ENCODE measurements around the gene KCNIP4.

The KCNIP4 gene

DNA sequence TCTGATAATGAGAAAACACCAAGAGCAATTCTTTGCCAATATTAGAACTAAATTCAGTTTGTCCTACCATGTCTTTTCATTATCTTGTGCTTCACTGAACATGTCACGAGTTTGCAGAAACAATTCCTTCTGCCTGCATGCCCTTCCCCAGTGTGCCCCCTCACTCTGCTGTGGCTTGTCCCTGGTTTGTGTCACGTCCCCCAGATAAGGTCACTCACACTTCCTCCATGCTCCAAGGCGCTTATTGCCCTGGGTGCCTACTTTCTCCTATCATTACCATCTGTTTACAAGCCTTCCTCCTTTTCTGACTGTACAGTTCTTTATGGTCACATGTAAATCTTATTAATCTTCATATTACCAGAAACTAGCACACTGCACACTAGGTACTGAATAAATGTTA is 394.1 kb downstream of the KCNIP4 start:
- DNase-seq = no peak

DNA sequence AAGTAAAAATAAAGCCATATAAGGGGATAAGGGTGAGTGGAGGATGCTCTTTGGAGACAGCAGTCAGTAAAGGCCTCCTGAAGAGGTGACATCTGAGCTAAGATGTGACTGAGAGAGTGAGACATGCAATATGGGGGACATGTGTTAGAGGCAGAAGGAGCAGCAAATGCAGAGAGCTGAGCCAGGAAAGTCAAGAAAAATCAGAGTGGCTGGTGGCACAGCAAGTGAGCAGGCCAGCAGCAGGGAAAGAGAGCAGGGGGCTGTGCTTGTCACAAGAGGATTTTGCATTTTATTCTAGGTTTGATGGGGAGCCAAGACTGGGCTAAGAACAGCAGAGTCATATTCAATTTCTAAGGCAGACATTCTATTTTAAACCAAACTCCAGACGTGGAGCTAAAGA is 394.5 kb downstream of the KCNIP4 start:
- no peak for DNase-seq

DNA sequence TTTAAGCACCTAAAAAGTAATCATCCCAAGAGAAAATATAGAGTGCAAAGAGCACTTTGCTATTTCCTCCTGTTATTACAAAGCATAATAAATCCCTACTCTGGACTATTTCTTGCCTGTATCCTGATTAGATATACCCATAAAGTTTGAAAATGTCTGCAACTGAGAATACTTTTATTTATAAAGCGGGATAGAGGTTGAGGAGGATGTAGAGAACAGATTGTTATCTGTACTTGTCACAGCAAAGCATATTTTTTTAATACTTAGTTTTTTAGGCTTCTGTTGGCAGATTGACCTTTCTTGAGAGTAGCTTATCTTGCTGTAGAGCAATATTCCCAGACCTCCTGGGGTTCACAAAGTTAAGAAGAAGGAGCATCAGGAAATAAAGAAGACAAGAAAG is 396.1 kb downstream of the KCNIP4 start:
- DNase-seq = no peak

DNA sequence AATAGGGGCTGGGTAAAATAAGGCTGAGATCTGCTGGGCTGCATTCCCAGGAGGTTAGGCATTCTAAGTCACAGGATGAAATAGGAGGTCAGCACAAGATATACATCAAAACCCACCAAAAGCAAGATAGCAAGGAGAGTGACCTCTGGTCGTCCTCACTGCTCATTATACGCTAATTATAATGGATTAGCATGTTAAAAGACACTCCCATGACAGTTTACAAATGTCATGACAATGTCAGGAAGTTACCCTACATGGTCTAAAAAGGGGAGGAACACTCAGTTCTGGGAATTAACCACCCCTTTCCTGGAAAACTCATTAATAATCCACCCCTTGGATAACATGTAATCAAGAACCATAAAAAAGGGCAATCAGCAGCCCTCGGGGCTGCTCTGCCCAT is 403.6 kb downstream of the KCNIP4 start:
- DNase-seq = no peak

DNA sequence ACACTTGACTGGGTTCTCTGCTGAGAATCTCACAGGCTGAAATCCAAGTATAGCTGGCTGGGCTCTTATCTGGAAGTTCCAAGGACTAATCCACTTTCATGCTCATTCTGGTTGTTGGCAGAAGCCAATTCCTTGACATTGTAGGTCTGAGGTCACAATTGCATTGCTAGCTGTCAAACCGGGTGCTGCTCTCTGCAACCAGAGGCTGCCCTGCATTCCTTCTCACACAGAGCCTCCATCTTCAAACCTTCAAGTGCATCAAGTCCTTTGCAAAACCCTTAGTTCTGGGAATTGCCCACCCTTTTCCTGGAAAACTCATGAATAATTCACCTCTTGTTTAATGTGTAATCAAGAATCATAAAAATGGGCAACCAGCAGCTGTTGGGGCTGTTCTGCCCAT is 404.2 kb downstream of the KCNIP4 start:
- no peak for DNase-seq

DNA sequence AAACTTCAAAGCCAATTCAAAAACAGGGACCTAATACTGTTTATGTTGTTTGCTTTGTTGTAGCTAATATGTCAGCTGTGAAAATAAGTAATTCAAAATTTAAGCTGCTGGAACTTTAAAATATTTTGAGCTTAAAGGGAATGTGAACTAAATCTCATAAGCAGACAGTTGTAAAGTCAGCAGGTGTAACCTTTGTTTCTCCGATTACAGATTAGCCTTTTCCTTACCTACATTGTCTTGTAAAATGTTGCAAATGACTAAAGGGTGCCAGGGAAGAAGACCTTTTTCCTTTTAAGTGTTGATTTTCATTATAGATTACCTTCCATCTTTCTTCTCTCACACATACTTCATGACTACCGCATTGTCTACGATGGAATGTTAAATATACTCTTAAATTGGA is 405.1 kb downstream of the KCNIP4 start:
- DNase-seq = no peak

DNA sequence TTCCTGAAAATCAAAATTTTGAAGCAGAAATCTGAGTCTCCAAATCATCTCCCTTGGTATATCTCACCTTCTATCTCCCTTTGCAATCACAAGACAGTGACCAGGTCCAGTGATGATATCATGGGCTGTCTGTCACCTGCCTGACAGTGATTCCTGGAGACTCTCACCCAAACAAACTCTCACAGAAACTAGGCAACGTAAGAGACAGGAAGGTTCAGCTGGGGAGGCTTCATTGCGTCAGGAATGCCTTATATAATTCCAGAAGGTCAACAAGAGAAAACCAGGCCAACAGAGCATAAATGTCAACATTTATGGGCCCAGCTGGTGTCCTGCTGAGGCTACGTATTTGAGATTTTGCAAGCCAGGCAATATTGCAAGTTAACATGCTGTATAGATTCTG is 412.7 kb downstream of the KCNIP4 start:
- no peak for DNase-seq

DNA sequence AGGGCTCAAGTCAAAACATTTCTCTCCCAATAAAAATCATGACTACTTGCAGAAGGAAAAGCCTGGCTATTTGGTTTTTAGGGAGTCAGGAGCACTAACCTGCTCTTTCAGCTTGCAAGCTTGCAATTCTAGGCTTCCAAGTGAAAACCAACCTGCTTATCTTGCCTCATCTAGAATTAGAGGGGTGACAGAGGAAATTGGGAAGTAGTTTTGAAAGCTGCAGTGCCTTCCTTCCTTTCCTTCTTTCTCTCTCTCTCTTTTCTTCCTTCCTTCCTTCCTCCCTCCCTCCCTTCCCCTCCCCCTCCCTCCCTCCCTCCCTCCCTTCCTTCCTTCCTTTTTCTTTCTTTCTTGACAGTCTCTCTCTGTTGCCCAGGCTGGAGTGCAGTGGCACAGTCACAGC is 417.5 kb downstream of the KCNIP4 start:
- DNase-seq = no peak

DNA sequence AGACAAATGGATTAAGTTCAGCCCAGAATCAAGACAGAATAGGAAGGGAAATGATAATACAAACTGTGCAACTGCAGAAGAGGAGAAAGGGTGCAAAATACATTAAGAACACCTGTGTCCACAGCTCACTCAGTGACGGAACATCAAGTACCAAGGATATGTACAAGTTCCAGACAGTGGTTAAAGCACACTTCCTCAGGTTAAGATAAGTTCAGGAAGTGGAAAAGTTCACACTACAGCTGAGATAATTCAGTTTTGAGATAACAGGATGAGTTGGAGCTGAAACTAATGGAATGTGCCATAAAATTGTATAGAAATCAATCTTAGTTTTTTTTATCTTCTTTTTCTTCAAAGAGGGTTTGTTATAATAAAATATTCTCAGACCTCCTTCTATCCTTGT is 419.4 kb downstream of the KCNIP4 start:
- DNase-seq = no peak

DNA sequence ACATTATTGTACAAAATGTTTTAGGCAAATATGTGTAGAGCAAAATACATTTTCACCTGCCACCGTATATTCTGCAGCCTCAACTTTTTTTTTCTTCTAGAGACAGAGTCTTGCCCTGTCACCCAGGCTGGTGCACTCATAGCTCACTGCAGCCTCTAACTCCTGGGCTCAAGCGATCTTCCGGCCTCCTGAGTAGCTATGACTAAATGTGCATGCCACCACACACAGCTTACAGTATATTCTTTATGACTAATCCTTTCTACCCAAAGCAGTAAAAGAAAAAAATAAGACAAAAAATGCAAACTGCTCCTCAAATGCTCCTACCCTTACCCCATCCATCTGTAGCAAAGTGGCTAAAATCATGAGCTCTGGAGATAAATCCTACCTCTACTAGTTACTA is 426.3 kb downstream of the KCNIP4 start:
- no peak for DNase-seq

DNA sequence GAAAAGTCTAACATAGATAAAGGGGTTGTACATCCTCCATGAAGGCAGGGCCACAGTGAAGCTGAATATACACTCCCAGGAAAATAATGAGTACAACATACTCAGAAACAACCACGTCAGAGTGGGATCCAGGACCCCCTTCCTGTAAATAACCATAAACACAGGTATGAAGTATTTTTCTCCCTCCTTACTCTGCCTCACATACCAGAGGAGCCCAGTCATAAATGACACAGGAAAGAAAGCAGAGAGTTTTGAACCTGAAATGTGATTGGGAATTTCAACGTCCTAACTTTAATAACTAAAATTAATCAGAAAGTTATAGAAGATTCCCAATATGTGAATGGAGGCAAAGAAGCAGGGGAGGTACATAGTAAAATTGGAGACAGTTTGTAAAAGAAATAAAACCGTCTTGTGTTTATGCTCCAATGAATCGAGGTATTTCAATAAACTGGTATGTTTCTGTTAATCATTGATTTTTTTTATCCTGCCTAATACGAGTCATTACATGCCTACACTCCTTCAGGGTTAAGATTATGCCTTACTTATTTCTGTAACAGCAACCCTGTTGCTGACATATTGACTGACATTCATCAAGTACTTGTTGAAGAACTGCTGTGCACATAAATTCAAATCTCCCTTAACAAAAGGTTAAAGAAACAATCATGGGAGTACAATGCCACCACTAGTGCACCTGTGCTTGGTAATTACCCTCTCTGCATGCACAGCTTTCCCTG is 431.3 kb downstream of the KCNIP4 start:
- no peak for DNase-seq

DNA sequence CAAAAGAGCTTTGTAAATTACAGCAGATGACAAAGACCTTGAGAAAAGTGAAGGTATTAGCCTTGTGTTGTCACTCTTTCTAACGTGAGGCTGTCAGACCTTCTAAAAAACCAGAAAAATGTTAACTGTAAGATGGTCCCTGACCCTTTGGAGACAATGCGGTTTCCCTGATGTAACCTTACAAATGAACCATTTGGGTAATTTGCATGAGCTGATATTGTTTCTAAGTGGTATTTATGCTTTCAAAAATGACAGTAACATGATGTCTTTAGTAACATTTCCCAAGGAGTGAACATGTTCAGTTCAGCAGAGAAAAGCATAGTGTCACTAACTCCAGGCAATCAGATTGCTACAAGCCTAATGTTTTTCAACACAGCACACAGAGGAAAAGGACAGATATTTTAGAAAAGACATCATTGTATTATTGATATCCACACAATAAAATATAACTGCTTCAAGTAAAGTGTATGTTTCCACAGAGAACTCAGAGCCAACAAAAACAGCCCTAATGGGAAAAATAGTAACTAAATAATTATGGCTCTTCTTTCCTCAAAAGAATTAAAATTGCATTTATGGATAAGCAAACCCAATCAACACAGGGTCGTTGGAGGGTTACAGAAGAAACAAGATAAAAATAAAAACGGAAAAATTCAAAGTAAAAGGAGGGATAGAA is 434.4 kb downstream of the KCNIP4 start:
- no peak for DNase-seq

DNA sequence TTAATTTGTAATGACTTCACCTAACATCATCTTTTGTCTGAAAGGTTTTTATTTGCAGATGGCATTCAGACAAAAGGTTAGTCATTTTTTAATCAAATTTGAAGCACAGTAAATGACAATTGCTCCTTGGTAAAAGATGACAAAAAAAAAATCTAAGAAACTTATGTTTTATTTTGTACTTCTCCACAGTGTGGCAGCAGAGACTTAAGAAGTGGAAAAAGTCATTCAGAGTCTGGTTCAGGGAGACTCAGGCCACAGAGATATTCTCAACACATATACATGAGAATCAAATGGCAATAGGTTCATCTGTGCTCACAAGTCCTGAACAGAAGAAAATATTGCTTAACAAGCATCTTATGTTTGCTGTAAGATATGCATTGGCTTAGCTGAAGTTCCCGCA is 436.2 kb downstream of the KCNIP4 start:
- DNase-seq = no peak

DNA sequence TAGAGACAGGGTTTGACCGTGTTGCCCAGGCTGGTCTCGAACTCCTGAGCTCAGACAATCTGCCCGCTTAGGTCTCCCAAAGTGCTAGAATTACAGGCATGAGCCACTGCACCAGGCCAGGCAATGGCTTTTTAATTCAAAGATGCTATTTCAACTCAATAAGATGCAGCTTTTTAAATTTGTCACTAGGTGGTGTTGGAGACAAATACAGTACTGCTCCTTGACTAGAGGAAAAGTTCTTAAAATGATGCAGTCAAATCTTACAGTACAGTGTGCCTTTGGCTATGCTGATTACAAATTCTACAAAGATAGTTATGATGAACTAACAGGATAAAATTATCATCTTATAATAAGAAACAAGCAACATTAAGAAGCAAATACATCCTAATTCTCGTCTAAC is 441.1 kb downstream of the KCNIP4 start:
- DNase-seq = no peak

DNA sequence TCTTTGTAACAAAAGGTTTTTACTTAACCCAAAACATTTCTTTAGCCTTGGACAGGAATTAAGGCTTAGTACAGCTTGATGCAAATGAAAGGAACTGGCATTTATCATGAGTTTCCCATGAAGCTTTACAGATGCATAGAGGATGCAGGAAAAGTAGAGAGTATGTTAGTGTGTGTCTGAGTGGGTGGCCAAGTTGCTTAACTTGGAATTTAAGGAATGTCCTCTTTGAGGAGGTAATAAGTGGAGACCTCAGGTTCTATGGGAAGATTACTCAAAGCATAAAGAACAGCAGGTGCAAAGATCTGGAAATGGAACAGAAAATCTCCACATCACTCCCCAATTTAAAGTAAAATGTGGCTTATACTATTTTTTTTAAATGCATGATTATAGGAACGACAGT is 457.9 kb downstream of the KCNIP4 start:
- no peak for DNase-seq

DNA sequence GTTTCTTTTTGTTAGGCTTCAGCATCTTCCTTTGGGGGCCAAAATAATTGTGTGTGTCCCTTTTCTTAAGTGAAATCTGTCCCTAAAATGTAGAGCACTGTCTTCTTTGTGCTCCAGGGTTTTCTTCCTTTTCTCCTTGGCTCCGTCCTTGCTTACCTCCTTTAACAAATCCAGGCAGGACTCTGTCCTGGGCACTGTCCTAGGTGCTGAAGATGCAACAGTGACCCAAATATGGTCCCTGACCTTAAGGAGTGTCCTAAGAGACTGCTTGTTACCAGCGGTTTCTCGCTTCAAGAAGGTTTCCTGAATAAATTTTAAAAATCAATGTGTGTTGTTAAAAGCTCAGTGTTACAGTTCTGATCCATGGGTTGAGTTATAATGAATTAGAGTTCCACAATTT is 471.8 kb downstream of the KCNIP4 start:
- DNase-seq = no peak

DNA sequence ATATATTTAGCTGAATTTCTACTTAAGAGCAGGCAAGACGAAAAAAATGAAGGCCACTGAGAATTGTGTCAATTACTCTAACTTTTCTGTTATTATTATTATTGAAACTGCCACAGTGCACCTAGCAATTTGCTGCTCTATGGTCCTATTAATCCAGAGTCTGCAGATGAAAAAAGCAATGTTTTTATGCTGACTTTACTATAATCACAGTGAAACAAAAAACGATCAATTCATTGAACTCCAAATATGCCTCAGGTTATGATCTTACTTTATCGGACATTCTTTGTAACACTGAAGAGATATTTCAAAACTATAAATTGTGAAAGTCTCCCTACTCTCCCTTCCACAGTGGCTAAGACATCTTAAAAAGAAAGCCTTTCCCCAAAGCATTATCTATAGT is 474.4 kb downstream of the KCNIP4 start:
- DNase-seq = no peak

DNA sequence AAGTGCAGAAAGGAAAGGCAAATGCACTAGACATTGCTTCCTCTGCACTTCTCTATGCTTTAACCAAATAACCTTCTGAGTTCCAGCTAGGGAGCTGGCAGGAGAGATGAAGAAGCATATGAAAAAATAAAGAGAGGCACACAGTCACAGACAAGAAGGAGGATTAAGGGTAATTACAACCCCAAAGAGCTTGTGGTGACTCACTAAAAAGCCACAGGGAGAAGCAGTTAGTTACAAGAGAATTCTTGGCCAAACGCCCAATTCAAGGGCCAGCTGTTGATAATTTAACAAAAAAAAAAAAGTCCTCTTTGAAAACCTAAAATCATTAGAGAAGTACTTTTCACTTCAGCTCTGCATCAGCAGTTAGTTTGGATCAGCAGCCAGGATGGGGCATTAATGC is 478.0 kb downstream of the KCNIP4 start:
- no peak for DNase-seq

DNA sequence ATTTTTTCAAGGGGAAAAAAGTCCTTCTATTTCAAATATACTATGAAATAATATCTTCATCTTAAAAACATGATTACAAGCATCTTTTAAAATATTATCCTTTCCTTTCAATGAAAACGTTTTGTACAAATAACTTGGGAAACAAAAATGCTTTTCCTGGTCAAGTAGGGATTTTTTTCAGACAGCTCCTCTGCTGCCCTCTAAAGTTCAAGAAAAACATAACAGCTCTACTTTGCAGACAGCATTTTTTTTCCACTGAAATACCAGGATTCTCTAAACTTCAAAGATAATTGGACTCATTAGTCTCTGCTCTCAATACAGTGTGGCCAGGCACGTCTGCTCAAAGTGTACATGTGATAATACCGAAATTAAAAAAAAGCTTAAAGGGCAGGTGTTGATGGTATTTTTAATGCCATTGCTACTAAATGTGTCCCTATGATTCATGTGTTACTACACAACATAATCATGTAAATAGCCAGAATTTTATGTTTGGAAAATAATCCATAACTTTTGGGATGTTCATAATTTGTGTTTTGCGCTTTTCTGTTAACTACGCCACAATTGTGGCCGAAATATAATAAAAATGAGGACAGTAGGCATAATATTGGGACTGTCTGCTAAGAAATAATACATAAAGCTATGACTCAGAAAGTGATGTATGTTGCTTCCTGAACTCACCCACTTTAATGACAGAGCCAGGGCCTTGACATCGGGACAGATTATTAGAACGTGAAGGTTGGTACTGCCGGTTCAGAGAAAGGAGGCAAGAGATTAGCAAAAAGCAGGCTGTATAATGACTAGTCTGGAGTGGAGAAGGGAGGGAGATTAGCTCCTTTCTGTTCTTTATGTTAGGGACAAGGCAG is 478.9 kb downstream of the KCNIP4 start:
- no peak for DNase-seq

DNA sequence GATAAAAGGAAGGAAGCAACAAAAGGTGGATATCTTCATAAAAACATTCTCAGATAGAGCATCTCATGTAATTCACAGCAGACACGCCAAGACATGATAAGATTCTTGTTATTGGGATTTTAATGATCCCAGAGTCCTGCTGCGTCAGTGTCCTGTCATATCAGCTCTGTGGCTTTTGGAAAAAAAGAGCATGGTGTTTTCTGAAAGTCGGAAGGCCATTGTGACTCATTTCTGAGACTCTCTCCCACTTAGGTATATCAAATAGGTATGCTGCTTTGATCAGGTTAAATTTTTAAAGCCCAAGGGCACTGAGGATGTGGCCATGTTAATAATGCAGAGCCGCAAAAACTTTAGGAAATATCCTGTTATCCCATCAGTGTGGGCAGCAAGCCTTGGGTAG is 481.0 kb downstream of the KCNIP4 start:
- DNase-seq = no peak

DNA sequence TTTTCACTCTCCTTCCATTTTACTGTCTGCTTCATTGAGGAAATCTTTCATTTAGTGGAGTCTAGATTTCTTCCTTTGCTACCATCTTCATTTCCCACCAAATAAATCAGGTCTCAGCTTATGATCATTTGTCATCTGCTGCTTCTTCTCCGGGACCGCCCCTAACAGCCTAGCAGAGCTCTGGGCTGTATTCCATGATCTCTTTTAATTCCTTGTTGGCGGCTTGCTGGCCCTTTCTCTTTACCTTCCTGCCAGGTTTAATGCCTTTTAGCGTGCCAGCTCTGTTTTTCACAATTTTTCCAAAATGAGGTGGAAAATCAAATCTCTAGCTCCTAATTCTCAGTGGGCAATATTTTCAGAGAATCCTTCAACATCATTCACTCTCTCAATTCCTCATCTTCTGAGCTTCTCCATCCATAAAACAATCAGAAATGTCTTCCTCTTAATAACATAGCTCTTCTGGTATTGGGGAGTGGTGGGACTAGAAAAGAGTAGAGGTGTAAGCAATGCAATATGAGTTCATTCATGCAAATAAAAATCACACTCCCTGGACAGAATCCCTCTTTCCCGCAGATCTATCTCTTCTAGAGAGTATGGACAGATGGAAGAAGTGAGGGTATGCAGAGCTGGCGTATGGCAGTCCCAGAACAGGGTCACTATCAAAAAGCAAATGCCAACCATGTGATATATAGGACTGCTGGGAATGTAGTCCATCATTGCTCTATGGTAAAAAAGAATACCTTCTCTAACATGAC is 491.3 kb downstream of the KCNIP4 start:
- no peak for DNase-seq

DNA sequence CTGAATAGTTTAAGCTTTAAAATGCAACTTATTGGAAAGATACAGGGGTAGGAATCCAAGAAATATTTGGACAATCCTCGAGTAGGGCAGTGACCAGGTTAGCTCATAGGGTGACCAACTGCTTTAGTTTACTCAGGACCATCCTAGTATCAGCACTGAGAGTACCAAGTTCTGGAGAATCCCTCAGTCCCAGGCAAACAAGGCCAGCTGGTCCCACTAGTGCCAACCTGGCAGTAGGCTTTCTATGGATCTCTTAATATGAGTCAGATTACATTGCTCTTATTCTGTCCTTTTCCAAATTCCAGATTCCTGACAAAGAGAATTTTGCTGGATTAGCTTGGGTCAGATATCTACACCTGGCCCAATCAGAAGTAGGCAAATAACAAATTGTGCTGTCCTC is 493.7 kb downstream of the KCNIP4 start:
- no peak for DNase-seq

DNA sequence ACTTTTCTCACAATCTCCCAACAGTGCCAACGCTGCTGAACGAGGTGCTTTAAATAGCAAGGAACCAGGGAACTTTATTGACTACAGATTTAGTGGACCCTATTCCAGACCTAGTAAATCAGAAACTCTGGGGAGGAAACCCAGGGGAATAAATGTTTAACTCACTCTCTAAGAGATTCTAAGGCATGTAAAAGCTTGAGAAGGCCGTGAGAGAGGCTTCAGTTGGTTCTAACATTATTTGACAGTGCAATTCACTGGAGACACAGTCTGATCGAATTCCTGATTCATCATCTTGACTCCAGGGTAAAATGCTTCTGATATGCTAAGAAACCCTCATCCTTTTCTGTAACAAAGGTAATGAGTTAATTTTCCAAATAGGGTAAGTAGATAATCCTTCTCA is 494.4 kb downstream of the KCNIP4 start:
- no peak for DNase-seq
